ENCODE measurements around the gene EVC2.

- TF ChIP-seq ZNF263 (CRISPR knock-in tag; IDR thresholded peaks at IDR 0.05; ENCODE audit: borderline replicate concordance) (no peak), RAD21 (CRISPR knock-in tag; conservative IDR thresholded peaks at IDR 0.05 in 1 of 2, IDR thresholded peaks at IDR 0.05 in 1 of 2) (no peak), ATF2 (CRISPR knock-in tag; IDR thresholded peaks at IDR 0.05) (no peak), MXI1 (IDR thresholded peaks at IDR 0.05; ENCODE audit: low read depth, low read length) (no peak), MAFK (IDR thresholded peaks at IDR 0.05; ENCODE audit: low read length) (no peak)
Observed at GRCh38 chr4:5629542-5629941, 78.8 kb downstream of the EVC2 start.
